H1 (cell line): Measurements from ENCODE around the gene HABP2. TPM values are rescaled to one million over a fixed set of nuclear protein-coding genes. Genes with fewer than 3 reads are reported as not detected.

ENCODE experiments used
- EGR1 ChIP-seq: IDR thresholded peaks from 2 replicates; pipeline ENCODE4 v1.6.1; 2011; ENCODE audit warnings: low read depth, low read length, borderline replicate concordance
- RBBP5 ChIP-seq: IDR thresholded peaks from 2 replicates; pipeline ENCODE4 v1.7.1; 2012; ENCODE audit warnings: low read depth, mild to moderate bottlenecking, inconsistent platforms, low read length, moderate library complexity, borderline replicate concordance
- SIX5 ChIP-seq: IDR thresholded peaks from 2 replicates; pipeline ENCODE4 v1.6.1; 2011; ENCODE audit warnings: mild to moderate bottlenecking, low read depth, low read length
- TCF12 ChIP-seq: IDR thresholded peaks from 2 replicates; pipeline ENCODE4 v1.6.1; 2011; ENCODE audit warnings: low read depth, mild to moderate bottlenecking, low read length
- polyA plus RNA-seq, 7 experiments: library from polyadenylated mRNA; depleted of rRNA in 3 of 7; stranded (reverse) in 5 of 7; unstranded in 2 of 7; fragments of >200 nt in 5 of 7; fragments of 200-250 nt in 2 of 7; gene quantifications; 1 replicate in 5 of 7; 2 replicates in 1 of 7; 4 replicates in 1 of 7; pipeline versions ENCODE4 v1.2.1 to v1.2.3, GENCODE V29; 2011 to 2013; ENCODE audit warnings: missing spikeins in 2 of 7, mixed read lengths in 2 of 7
- total RNA-seq: library from RNA; stranded (reverse); fragmentation: NEBNext Ultra II Directional; extraction: Animal tissue kit (Norgen Biotek cat#: 25700); gene quantifications from 2 replicates; pipeline ENCODE4 v1.2.1, GENCODE V29; 2021

The HABP2 gene
- total and polyA plus RNA-seq, 2 of the 8 experiments (the other 6 are each of a cell fraction or from before 2014, with no cell fraction given): not detected

- TF ChIP-seq EGR1: no peak
- TF ChIP-seq TCF12: no peak
- no peak for TF ChIP-seq RBBP5
- TF ChIP-seq SIX5: no peak
These were observed 52.6 kb downstream of the HABP2 start (continued) for GRCh38 chr10:113605268-113605978.
